Myocyte (in vitro differentiated cells): ENCODE results near the gene LBP. TPM values are rescaled to one million over a fixed set of nuclear protein-coding genes. Genes with fewer than 3 reads are reported as not detected.
A peak's percentile ranks its signal among the peaks of the same experiment; 100 is the strongest.
"Not testable (repeated sequence)": the region's sequence is repeated elsewhere in the genome, so short reads cannot be mapped to it uniquely, and the experiment has no call there.

Experiments used
- DNase-seq: peaks from one replicate; pipeline ENCODE4 v3.0.0-alpha.2; 2012; ENCODE audit warnings: low read depth
- total RNA-seq: library from RNA; depleted of rRNA; stranded (reverse); fragments of >200 nt; gene quantifications from 2 replicates; pipeline ENCODE4 v1.2.3, GENCODE V29; 2014

LBP gene
- total RNA-seq, 1 donor from 2014 or later: not detected

- DNase-seq: no peak
Observed at GRCh38 chr20:38393259-38393658, 47.0 kb downstream of the LBP start.

- peak; percentile 26 for DNase-seq
Observed at GRCh38 chr20:38395165-38395564, 48.9 kb downstream of the LBP start.

GRCh38 chr20:38395751-38396395 is 49.6 kb downstream of the LBP start:
- DNase-seq: not testable (repeated sequence)

GRCh38 chr20:38402089-38402488 is 55.8 kb downstream of the LBP start:
- no peak for DNase-seq

GRCh38 chr20:38402816-38403215 is 56.5 kb downstream of the LBP start:
- DNase-seq: no peak

- no peak for DNase-seq
Observed at GRCh38 chr20:38404016-38404415, 57.7 kb downstream of the LBP start.

- DNase-seq: no peak
Observed at GRCh38 chr20:38405132-38405531, 58.9 kb downstream of the LBP start.

- DNase-seq: no peak
Observed at GRCh38 chr20:38406476-38406875, 60.2 kb downstream of the LBP start.

- no peak for DNase-seq
Observed at GRCh38 chr20:38407321-38407720, 61.0 kb downstream of the LBP start.

GRCh38 chr20:38407822-38408221 is 61.5 kb downstream of the LBP start:
- DNase-seq: not testable (repeated sequence)

- no peak for DNase-seq
Observed at GRCh38 chr20:38412877-38413577, 66.7 kb downstream of the LBP start.

- no peak for DNase-seq
Observed at GRCh38 chr20:38414769-38415450, 68.6 kb downstream of the LBP start.

GRCh38 chr20:38418509-38419204 is 72.4 kb downstream of the LBP start:
- peak; percentile 88 for DNase-seq

GRCh38 chr20:38420388-38421085 is 74.3 kb downstream of the LBP start:
- peak; percentile 59 for DNase-seq

GRCh38 chr20:38421915-38422314 is 75.6 kb downstream of the LBP start:
- DNase-seq: no peak

GRCh38 chr20:38423541-38423940 is 77.3 kb downstream of the LBP start:
- no peak for DNase-seq

- DNase-seq: no peak
Observed at GRCh38 chr20:38424401-38424800, 78.1 kb downstream of the LBP start.

GRCh38 chr20:38426006-38426897 is 80.0 kb downstream of the LBP start:
- DNase-seq: peak; percentile 88
